ENCODE results near the gene ZNF384.

Gene ZNF384

DNA sequence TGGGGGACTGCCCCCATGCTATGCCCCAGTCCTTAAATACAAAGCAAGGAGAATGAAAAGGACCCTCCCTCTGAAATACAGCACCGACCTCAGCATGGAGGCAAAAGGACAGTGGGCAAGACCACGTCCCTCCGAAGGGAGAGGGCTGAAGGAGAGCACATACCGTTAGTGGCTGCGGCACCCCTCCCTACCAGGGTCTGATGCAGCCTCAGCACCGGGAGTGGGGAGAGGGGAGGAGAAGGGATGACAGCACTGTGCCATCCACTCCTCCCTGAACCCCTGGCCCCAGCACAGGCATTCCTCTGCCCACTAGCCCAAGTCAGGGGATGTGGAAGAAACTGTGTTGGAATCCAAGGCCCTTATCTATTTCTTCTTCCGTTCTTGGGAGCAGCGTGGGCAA lies 38.3 kb downstream of the ZNF384 start:
- peaks cover 4% of the 10 kb centered on the region for H3K4me1 Mint-ChIP-seq (ENCODE audit: low read depth)
- no peak overlapping the region for H3K27ac Mint-ChIP-seq
- H3K36me3 Mint-ChIP-seq (ENCODE audit: low read depth) = peaks cover 25% of the 10 kb centered on the region
- H3K27me3 Mint-ChIP-seq (ENCODE audit: low read depth) = no peaks in the 10 kb centered on the region
- no peaks in the 10 kb centered on the region for H3K9me3 Mint-ChIP-seq
- H3K4me3 Mint-ChIP-seq = no peak overlapping the region

DNA sequence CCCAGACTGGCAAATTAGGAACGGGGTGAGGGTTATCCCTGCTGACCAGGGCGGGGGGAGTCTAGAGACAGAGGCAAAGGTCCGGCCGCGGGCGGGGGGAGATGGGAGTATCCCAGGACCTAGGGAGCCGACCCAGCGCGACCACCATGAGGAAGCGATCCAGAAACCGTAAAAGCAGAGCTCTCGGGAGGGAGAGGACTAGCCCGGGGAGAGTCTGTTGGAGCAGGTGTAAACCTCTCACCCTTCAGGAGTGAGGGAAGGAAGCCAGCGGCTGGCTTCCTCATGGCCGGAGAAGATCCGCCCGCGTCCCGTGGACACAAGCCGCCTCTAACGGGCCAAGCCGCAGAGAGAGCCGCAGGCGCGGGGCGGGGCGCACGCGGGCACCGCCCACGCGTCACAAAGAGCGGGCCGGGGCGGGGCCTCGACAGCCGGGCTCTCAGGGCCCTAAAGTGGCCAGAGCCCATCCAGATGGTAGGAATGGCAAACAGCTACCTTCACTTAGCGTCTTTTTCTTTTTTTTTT lies 42.0 kb downstream of the ZNF384 start, which contains the start of gene ACRBP:
ACRBP (minus strand) TSS at position 350 of the 522 bp plus-strand sequence; CDS start at position 284, 66 bp downstream.
- Mint-ChIP-seq H3K9me3 (peaks cover 22% of the 10 kb centered on the region), H3K4me1 (ENCODE audit: low read depth) (peaks cover 10% of the 10 kb centered on the region), H3K36me3 (ENCODE audit: low read depth) (peaks cover 25% of the 10 kb centered on the region), H3K4me3 (peak within 1 kb of the TSS; percentile 66), H3K27me3 (ENCODE audit: low read depth) (peaks cover 6% of the 10 kb centered on the region), H3K27ac (peak within 1 kb of the TSS; percentile 52)

DNA sequence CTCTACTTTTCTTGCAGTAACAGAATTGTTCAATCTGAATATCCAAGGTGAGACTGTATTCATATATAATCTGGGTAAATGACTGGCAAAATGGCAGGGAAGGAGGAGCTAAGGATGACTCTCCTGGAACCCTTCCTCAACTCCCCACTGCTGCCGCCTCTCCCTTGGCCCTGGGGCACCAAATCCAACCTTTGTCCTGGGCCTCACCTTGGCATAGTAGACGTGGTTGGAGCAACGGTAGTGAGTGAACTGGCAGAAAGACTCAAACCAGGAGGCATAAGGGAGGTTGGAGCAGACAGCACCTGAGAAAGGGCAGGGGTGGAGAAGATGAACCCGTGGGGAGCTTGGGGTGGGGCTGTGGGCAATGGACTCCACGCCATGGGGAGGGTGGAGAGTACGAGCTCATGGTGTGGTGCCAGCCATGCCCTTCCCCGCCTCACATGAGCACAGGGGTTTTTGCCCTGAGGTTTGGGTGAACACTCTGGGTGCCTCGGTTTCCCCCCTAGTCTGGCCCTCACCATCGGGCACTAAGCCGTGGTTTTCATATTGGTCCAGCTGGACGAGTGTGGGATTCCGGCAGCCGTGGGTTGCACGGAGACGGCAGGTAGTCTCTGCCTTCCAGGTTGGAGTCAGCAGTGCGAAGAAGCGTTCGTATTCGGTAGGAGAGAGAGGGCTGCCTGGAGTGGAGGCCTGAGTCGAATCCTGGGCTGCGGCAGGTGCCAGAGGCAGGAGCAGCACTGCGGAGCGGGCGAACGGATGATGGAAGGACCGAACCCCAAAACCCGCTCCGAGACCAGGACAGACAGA lies 42.7 kb downstream of the ZNF384 start:
- peaks cover 22% of the 10 kb centered on the region for H3K9me3 Mint-ChIP-seq
- H3K27me3 Mint-ChIP-seq (ENCODE audit: low read depth) = peaks cover 12% of the 10 kb centered on the region
- peak overlapping the region; percentile 52 for H3K27ac Mint-ChIP-seq
- H3K4me1 Mint-ChIP-seq (ENCODE audit: low read depth) = peaks cover 10% of the 10 kb centered on the region
- peak overlapping the region; percentile 66 for H3K4me3 Mint-ChIP-seq
- peaks cover 23% of the 10 kb centered on the region for H3K36me3 Mint-ChIP-seq (ENCODE audit: low read depth)

GRCh38 chr12:6644903-6645302 lies 44.3 kb downstream of the ZNF384 start:
- Mint-ChIP-seq H3K9me3 (peaks cover 22% of the 10 kb centered on the region), H3K27me3 (ENCODE audit: low read depth) (peaks cover 21% of the 10 kb centered on the region), H3K4me1 (ENCODE audit: low read depth) (peaks cover 10% of the 10 kb centered on the region), H3K36me3 (ENCODE audit: low read depth) (peaks cover 19% of the 10 kb centered on the region), H3K27ac (no peak overlapping the region), H3K4me3 (no peak overlapping the region)

- H3K9me3 Mint-ChIP-seq = peaks cover 22% of the 10 kb centered on the region
- peaks cover 21% of the 10 kb centered on the region for H3K27me3 Mint-ChIP-seq (ENCODE audit: low read depth)
- H3K4me1 Mint-ChIP-seq (ENCODE audit: low read depth) = peaks cover 10% of the 10 kb centered on the region
- no peak overlapping the region for H3K27ac Mint-ChIP-seq
- H3K36me3 Mint-ChIP-seq (ENCODE audit: low read depth) = peaks cover 19% of the 10 kb centered on the region
- H3K4me3 Mint-ChIP-seq = no peak overlapping the region
These were observed 44.9 kb downstream of the ZNF384 start for GRCh38 chr12:6644257-6644596.

GRCh38 chr12:6643569-6644256 lies 45.5 kb downstream of the ZNF384 start:
- Mint-ChIP-seq H3K36me3 (ENCODE audit: low read depth) (peaks cover 19% of the 10 kb centered on the region), H3K27ac (no peak overlapping the region), H3K9me3 (peaks cover 22% of the 10 kb centered on the region), H3K27me3 (ENCODE audit: low read depth) (peaks cover 21% of the 10 kb centered on the region), H3K4me3 (no peak overlapping the region), H3K4me1 (ENCODE audit: low read depth) (peaks cover 10% of the 10 kb centered on the region)

- H3K9me3 Mint-ChIP-seq = peaks cover 22% of the 10 kb centered on the region
- no peak overlapping the region for H3K27ac Mint-ChIP-seq
- no peak overlapping the region for H3K4me3 Mint-ChIP-seq
- peaks cover 8% of the 10 kb centered on the region for H3K4me1 Mint-ChIP-seq (ENCODE audit: low read depth)
- peaks cover 21% of the 10 kb centered on the region for H3K27me3 Mint-ChIP-seq (ENCODE audit: low read depth)
- H3K36me3 Mint-ChIP-seq (ENCODE audit: low read depth) = peaks cover 6% of the 10 kb centered on the region
These were observed 48.0 kb downstream of the ZNF384 start for GRCh38 chr12:6641131-6641530.

DNA sequence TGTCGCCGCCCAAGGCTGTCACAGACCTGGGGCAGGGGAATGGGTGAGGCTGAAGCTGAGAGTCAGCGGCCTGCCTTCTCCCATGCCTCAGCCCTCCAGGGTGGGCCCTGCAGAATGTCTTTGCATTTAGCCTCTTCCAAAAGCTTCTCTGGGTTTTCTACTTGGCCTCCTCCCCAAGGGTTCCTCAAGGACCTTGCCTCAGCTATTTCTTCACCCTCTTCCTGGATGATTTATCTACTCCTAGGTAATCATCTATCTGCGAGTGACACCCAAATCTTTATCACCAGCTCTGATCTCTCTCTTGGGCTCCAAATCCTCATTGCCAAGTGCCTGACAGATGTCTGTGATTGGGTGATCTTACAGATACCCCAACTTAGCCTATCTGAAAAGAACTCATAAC lies 48.7 kb downstream of the ZNF384 start:
- Mint-ChIP-seq H3K27me3 (ENCODE audit: low read depth) (peaks cover 21% of the 10 kb centered on the region), H3K4me3 (no peak overlapping the region), H3K27ac (peak overlapping the region; percentile 22), H3K9me3 (peaks cover 22% of the 10 kb centered on the region), H3K36me3 (ENCODE audit: low read depth) (peaks cover 6% of the 10 kb centered on the region), H3K4me1 (ENCODE audit: low read depth) (peaks cover 9% of the 10 kb centered on the region)

DNA sequence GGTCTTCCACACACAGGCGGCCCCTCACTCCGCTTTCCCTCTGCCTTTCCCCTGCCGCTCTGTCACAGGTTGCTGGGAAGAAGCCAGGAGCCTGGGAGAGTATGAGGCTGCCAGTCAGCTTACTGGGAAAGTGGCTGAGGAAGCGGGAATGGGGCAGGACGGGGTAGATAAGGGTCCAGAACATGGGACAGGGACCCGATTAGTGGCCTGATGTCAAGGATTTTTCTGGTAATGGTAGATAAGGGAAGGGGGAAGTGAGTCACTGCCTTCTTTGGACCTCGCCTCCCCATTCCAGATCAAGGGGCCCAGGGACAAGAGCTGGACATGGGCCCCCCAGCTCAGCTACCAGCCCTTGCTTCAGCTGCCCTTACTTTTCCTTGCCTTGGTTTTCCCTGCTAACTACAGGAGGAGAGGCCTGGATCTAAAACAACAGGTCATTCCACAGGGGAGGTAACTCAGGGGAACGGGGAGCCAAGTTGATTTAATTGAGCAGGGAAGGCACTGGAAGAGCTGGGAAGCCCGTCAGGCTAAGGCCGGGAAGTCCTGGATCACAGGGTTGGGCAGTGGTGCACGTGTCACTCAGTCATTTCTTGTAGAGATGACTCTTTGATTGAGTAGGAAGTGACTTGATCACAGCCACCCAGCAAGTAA lies 49.9 kb downstream of the ZNF384 start:
- peaks cover 3% of the 10 kb centered on the region for H3K36me3 Mint-ChIP-seq (ENCODE audit: low read depth)
- peaks cover 9% of the 10 kb centered on the region for H3K4me1 Mint-ChIP-seq (ENCODE audit: low read depth)
- peaks cover 16% of the 10 kb centered on the region for H3K9me3 Mint-ChIP-seq
- H3K27ac Mint-ChIP-seq = no peak overlapping the region
- H3K4me3 Mint-ChIP-seq = no peak overlapping the region
- H3K27me3 Mint-ChIP-seq (ENCODE audit: low read depth) = peaks cover 21% of the 10 kb centered on the region

- H3K36me3 Mint-ChIP-seq (ENCODE audit: low read depth) = no peaks in the 10 kb centered on the region
- H3K27ac Mint-ChIP-seq = no peak overlapping the region
- peaks cover 21% of the 10 kb centered on the region for H3K27me3 Mint-ChIP-seq (ENCODE audit: low read depth)
- H3K4me3 Mint-ChIP-seq = no peak overlapping the region
- peaks cover 7% of the 10 kb centered on the region for H3K9me3 Mint-ChIP-seq
- H3K4me1 Mint-ChIP-seq (ENCODE audit: low read depth) = peaks cover 9% of the 10 kb centered on the region
These were observed 50.9 kb downstream of the ZNF384 start for GRCh38 chr12:6638305-6638704.

DNA sequence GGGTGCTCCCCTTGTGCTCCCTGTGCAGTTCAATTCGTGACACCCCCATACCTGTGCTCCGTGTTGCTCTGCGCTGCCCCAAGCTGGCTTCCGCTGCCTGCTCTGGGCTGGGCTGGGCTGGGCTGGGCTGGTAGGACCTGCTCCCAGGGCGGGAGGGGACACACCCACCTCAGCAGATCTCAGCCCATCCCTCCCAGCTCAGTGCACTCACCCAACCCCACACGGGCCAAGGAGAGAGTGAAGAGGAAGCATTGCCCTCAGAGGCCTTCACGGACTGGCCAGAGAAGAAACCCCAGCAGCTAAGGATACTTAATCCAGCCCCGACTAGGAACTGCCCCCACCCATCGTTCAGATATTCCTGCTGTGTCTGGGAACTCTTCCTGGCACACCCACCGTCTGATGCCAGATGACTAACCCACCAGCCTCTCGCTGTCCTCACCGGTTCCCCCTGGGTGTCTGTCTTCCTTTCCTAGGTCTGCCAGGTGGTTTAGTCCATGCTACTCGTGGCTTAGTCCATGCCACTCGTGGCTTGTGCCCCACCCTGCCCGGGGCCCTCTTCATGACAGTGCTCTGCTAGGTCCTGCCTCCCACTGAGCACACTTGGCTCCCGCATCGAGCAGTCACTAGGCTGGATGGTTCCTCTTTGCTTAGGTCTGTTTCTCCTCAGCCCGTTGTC lies 53.2 kb downstream of the ZNF384 start, which contains the start of gene LPAR5:
LPAR5 (minus strand) TSS at position 104 of the 676 bp plus-strand sequence. CDS start 14,711 bp downstream, outside the sequence.
- Mint-ChIP-seq H3K9me3 (no peaks in the 10 kb centered on the region), H3K27me3 (ENCODE audit: low read depth) (peaks cover 4% of the 10 kb centered on the region), H3K4me1 (ENCODE audit: low read depth) (peaks cover 25% of the 10 kb centered on the region), H3K27ac (peak within 1 kb of the TSS; percentile 78), H3K4me3 (peak within 1 kb of the TSS; percentile 55), H3K36me3 (ENCODE audit: low read depth) (no peaks in the 10 kb centered on the region)

DNA sequence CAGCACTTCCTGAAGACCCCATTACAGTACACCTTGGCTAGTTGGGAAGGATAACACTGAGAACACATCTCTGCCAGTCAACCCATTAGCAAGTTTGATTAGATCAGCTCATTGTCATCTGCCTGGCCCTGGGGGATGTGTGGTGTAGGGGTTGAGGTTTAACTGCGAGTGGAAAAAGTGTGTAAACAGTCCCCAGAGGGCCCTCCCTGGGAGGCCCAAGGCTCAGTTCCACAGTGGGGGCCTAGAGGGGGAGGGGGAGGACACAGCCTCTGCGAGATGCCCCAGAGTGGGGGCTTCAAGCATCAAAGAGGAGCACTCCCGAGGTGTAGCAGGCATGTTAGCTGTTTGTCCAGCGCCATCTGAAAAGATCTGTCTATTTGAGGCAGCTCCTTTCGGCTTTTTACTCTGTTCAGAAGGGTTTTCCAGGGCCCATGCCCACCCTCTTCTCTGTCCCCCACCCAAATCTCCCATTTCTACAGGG lies 53.8 kb downstream of the ZNF384 start:
- Mint-ChIP-seq H3K4me1 (ENCODE audit: low read depth) (peaks cover 30% of the 10 kb centered on the region), H3K36me3 (ENCODE audit: low read depth) (no peaks in the 10 kb centered on the region), H3K9me3 (no peaks in the 10 kb centered on the region), H3K27ac (peak overlapping the region; percentile 78), H3K4me3 (peak overlapping the region; percentile 55), H3K27me3 (ENCODE audit: low read depth) (no peaks in the 10 kb centered on the region)

DNA sequence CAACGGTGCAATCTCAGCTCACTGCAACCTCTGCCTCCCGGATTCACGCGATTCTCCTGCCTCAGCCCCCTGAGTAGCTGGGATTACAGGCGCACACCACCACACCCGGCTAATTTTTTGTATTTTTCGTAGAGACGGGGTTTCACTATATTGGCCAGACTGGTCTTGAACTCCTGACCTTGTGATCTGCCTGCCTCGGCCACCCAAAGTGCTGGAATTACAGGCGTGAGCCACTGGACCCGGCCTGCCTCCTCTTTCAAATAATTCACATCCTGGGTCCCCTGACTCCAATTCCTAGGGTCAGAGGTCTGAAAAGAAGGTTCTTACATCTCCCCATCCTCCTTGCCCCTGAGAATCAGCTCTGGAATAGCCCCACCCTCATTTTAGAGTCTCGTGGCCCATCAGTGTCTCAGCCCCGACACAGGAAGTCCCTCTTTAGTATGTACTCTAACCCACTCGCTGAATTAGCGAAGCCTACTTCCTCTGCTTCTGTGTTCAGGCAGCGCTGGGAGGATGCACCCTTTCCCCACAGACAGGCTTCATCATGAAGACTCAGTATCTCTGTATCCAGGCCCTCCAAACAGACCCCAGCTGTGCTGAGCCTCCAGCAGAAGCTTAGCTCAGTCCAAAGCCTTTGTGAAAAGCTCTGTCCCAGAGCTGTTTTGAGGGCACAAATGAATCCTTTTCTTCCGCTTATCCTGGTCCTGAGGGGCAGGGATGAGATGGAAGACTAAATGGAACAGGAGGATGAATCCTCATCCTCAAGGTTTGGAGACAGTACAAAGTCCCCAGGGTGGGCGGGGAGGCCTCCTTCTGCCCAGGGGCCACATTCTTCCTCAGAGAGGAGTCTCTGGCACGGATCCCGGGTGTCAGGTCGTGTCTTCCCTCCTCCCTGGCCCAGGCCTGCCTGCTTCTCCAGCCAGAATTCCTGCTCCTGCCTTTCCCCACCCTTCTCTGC lies 56.9 kb downstream of the ZNF384 start:
- Mint-ChIP-seq H3K27ac (peak overlapping the region; percentile 96), H3K4me1 (ENCODE audit: low read depth) (peaks cover 39% of the 10 kb centered on the region), H3K36me3 (ENCODE audit: low read depth) (peaks cover 2% of the 10 kb centered on the region), H3K9me3 (no peaks in the 10 kb centered on the region), H3K27me3 (ENCODE audit: low read depth) (no peaks in the 10 kb centered on the region), H3K4me3 (peak overlapping the region; percentile 74)
